HepG2 (cell line): ENCODE measurements around the gene CCDC57. TPM values are rescaled to one million over a fixed set of nuclear protein-coding genes. Genes with fewer than 3 reads are reported as not detected.

ENCODE experiments used
- ATAC-seq: fragments of 200-7000 bp; cut with Tn5 transposase; 3 replicates; pipeline ENCODE4 v1.9.1; 2020; ENCODE audit warnings: mild to moderate bottlenecking, moderate library complexity
- BruUV-seq: library from RNA; stranded (reverse); fragments of 400-500 nt; replicated peaks from 2 replicates; lab custom pipeline; 2021; lab: Mats Ljungman, UMichigan
- CTCF ChIA-PET: fragments of 300-600 bp; formaldehyde crosslinking; extraction: SDS; loops from one replicate; lab custom pipeline; 2021; ENCODE audit warnings: low total read pairs, inconsistent platforms, low intra/inter-chr PET ratio; lab: Yijun Ruan, JAX
- POLR2A ChIA-PET: fragments of 350-600 bp; sonication (Branson Sonifier 250); formaldehyde crosslinking; loops from one replicate; lab custom pipeline; 2020; ENCODE audit warnings: antibody characterized with exemption, inconsistent platforms; lab: Yijun Ruan, JAX
- DNase-seq: peaks from one replicate; pipeline ENCODE4 v3.0.0-alpha.2; 2015; ENCODE audit warnings: low spot score
- FAIRE-seq: peaks from 3 replicates; lab custom pipeline; 2011; peaks lifted over from hg19 to GRCh38; lab: Jason Lieb, UNC
- H2AFZ ChIP-seq: one replicate; pipeline ENCODE4 v1.6.1; 2011; ENCODE audit warnings: low read length, inconsistent platforms
- H3K27ac ChIP-seq: fragments of 300-600 bp; 3 replicates; pipeline ENCODE4 v1.8.0; 2011; ENCODE audit warnings: mixed run types, mild to moderate bottlenecking, mixed read lengths, low read length, inconsistent platforms; ENCODE audit not compliant: insufficient read depth; ENCODE audit errors: extremely low read length
- H3K27me3 ChIP-seq, 2 experiments: fragments of 200-600 bp in 1 of 2; 2 replicates in 1 of 2; 3 replicates in 1 of 2; pipeline versions ENCODE4 v1.6.0 to v1.8.0; 2011; ENCODE audit warnings: low read length in 2 of 2, mild to moderate bottlenecking in 2 of 2, moderate library complexity in 2 of 2, inconsistent platforms in 1 of 2; ENCODE audit not compliant: insufficient read depth in 2 of 2, control insufficient read depth in 1 of 2
- H3K36me3 ChIP-seq, 2 experiments: fragments of 200-600 bp in 1 of 2; replicated peaks in 1 of 2; 2 replicates in 1 of 2; 3 replicates in 1 of 2; pipeline versions ENCODE4 v1.5.1 to v1.8.0; 2011; ENCODE audit warnings: low read length in 2 of 2, inconsistent platforms in 1 of 2; ENCODE audit not compliant: insufficient read depth in 2 of 2, control insufficient read depth in 1 of 2
- H3K4me1 ChIP-seq: 2 replicates; pipeline ENCODE4 v1.5.1; 2012; ENCODE audit warnings: low read length, inconsistent platforms; ENCODE audit not compliant: insufficient read depth
- H3K4me2 ChIP-seq: 2 replicates; pipeline ENCODE4 v1.6.0; 2011; ENCODE audit warnings: low read depth, low read length, inconsistent platforms
- H3K4me3 ChIP-seq, 3 experiments: fragments of 200-600 bp in 1 of 3; sonication (generic), shearing (Covaris generic) in 1 of 3; replicated peaks in 1 of 3; 2 replicates each; pipeline ENCODE4 v1.5.1; 2011 to 2016; ENCODE audit warnings: low read length in 3 of 3, inconsistent platforms in 2 of 3, low read depth in 2 of 3, mild to moderate bottlenecking in 2 of 3, control low read depth in 1 of 3, mixed read lengths in 1 of 3; ENCODE audit not compliant: insufficient read depth in 1 of 3
- H3K79me2 ChIP-seq: one replicate; pipeline ENCODE4 v1.6.1; 2011; ENCODE audit warnings: low read length, inconsistent platforms; ENCODE audit not compliant: insufficient read depth
- H3K9ac ChIP-seq: 2 replicates; pipeline ENCODE4 v1.6.0; 2011; ENCODE audit warnings: mild to moderate bottlenecking, low read depth, low read length, inconsistent platforms; ENCODE audit not compliant: insufficient read depth
- H3K9me3 ChIP-seq: 2 replicates; pipeline ENCODE4 v1.5.1; 2012; ENCODE audit warnings: mild to moderate bottlenecking, low read length
- H4K20me1 ChIP-seq: 2 replicates; pipeline ENCODE4 v1.6.0; 2011; ENCODE audit warnings: inconsistent platforms, mild to moderate bottlenecking, low read length, moderate library complexity; ENCODE audit not compliant: insufficient read depth
- AGO2 ChIP-seq: fragments of 200-400 bp; formaldehyde crosslinking; optimal IDR thresholded peaks from 2 replicates; pipeline ENCODE3; 2017; ENCODE audit warnings: mild to moderate bottlenecking, low read depth, low read length, moderate library complexity
- BORCS8-MEF2B ChIP-seq: sonication (generic); formaldehyde crosslinking; IDR thresholded peaks from 2 replicates; pipeline ENCODE4 v1.8.0; 2022; ENCODE audit warnings: mild to moderate bottlenecking, missing genetic modification reagents
- ETS1 ChIP-seq: sonication (generic); formaldehyde crosslinking; IDR thresholded peaks from 2 replicates; pipeline ENCODE4 v1.4.0; 2020; ENCODE audit warnings: missing genetic modification reagents
- KLF13 ChIP-seq: sonication (generic); formaldehyde crosslinking; IDR thresholded peaks from 2 replicates; pipeline ENCODE4 v1.4.0; 2020; ENCODE audit warnings: mild to moderate bottlenecking, missing genetic modification reagents
- NONO ChIP-seq, 2 experiments: fragments of 450-650 bp in 1 of 2; sonication (generic) in 1 of 2; formaldehyde crosslinking in 1 of 2; IDR thresholded peaks in 1 of 2; conservative IDR thresholded peaks in 1 of 2; 2 replicates each; pipeline versions ENCODE4 v1.6.1 to v1.8.0; 2017 to 2022; ENCODE audit warnings: mild to moderate bottlenecking in 1 of 2, missing genetic modification reagents in 1 of 2, moderate library complexity in 1 of 2
- PITX1 ChIP-seq: sonication (generic); formaldehyde crosslinking; IDR thresholded peaks from 2 replicates; pipeline ENCODE4 v1.5.1; 2020; ENCODE audit warnings: mild to moderate bottlenecking, missing genetic modification reagents
- POLR2A ChIP-seq, 2 experiments: IDR thresholded peaks; 2 replicates each; pipeline ENCODE4 v1.6.1; 2011; ENCODE audit warnings: low read depth in 2 of 2, low read length in 2 of 2, mild to moderate bottlenecking in 1 of 2, moderate library complexity in 1 of 2; ENCODE audit not compliant: insufficient read depth in 1 of 2
- RBM22 ChIP-seq: fragments of 200-400 bp; formaldehyde crosslinking; optimal IDR thresholded peaks from 2 replicates; pipeline ENCODE3; 2017; ENCODE audit warnings: mild to moderate bottlenecking, low read length, moderate library complexity
- WIZ ChIP-seq: sonication (generic); formaldehyde crosslinking; IDR thresholded peaks from 2 replicates; pipeline ENCODE4 v1.5.1; 2020; ENCODE audit warnings: mild to moderate bottlenecking, missing genetic modification reagents
- ZBTB33 ChIP-seq: sonication (generic); formaldehyde crosslinking; IDR thresholded peaks from 2 replicates; pipeline ENCODE4 v1.4.0; 2020; ENCODE audit warnings: missing genetic modification reagents
- ZBTB7A ChIP-seq: sonication (generic); formaldehyde crosslinking; IDR thresholded peaks from 2 replicates; pipeline ENCODE4 v1.8.0; 2022; ENCODE audit warnings: mild to moderate bottlenecking, missing genetic modification reagents
- ZMYM3 ChIP-seq: sonication (generic); formaldehyde crosslinking; IDR thresholded peaks from 2 replicates; pipeline ENCODE4 v1.5.1; 2020; ENCODE audit warnings: mild to moderate bottlenecking, missing genetic modification reagents
- ZNF160 ChIP-seq: sonication (generic); formaldehyde crosslinking; IDR thresholded peaks from 2 replicates; pipeline ENCODE4 v1.8.0; 2022; ENCODE audit warnings: mild to moderate bottlenecking, inconsistent platforms, missing genetic modification reagents
- ZNF296 ChIP-seq: sonication (generic); formaldehyde crosslinking; conservative IDR thresholded peaks from 2 replicates; pipeline ENCODE4 v1.5.0; 2020; ENCODE audit warnings: mild to moderate bottlenecking, missing genetic modification reagents
- ZNF552 ChIP-seq: sonication (generic); formaldehyde crosslinking; IDR thresholded peaks from 2 replicates; pipeline ENCODE4 v1.9.0; 2022; ENCODE audit warnings: missing genetic modification reagents, mild to moderate bottlenecking, borderline replicate concordance
- ZNF562 ChIP-seq: sonication (generic); formaldehyde crosslinking; IDR thresholded peaks from 2 replicates; pipeline ENCODE4 v1.8.0; 2022; ENCODE audit warnings: missing genetic modification reagents, borderline replicate concordance
- ZNF572 ChIP-seq: sonication (generic); formaldehyde crosslinking; IDR thresholded peaks from 2 replicates; pipeline ENCODE4 v1.5.1; 2020; ENCODE audit warnings: mild to moderate bottlenecking, missing genetic modification reagents
- ZNF768 ChIP-seq: sonication (generic); formaldehyde crosslinking; IDR thresholded peaks from 2 replicates; pipeline ENCODE4 v1.4.0; 2020; ENCODE audit warnings: missing genetic modification reagents
- ZSCAN21 ChIP-seq: sonication (generic); formaldehyde crosslinking; IDR thresholded peaks from 2 replicates; pipeline ENCODE4 v1.8.0; 2022; ENCODE audit warnings: mild to moderate bottlenecking, missing genetic modification reagents, moderate library complexity, borderline replicate concordance
- WGBS: methylation state at CpG from one replicate; pipeline ENCODE4 v1.1.6; 2017; ENCODE audit warnings: low lambda C conversion rate; 5-methylcytosine and 5-hydroxymethylcytosine counted together
- in situ Hi-C: cut with HindIII; loops from 2 replicates; pipeline ENCODE4 v1.10.0; 2017; ENCODE audit warnings: low pct_unique_long_range_greater_than_20kb; ENCODE audit not compliant: extremely low pct_ligation_motif_present
- intact Hi-C: fragments of 100-400 bp; cut with micrococcal nuclease; formaldehyde crosslinking; loops from one replicate; pipeline ENCODE4 v1.10.0; 2022; ENCODE audit not compliant: unreplicated experiment
- polyA plus RNA-seq, 8 experiments: library from polyadenylated mRNA; depleted of rRNA in 3 of 8; stranded (reverse) in 7 of 8; unstranded in 1 of 8; fragments of >200 nt; fragmentation: Illumina TruSeq in 4 of 8; extraction: Trizol in 4 of 8; gene quantifications; 2 replicates each; pipeline versions ENCODE4 v1.2.1 to v1.2.3, GENCODE V29; 2011 to 2016; ENCODE audit warnings: low read depth in 4 of 8, missing spikeins in 1 of 8, mixed read lengths in 1 of 8; ENCODE audit not compliant: insufficient read depth in 1 of 8
- total RNA-seq, 5 experiments: library from RNA; depleted of rRNA; stranded (reverse); fragments of >200 nt; fragmentation: Illumina TruSeq; extraction: Trizol; gene quantifications; 2 replicates each; pipeline ENCODE4 v1.2.3, GENCODE V29; 2016; ENCODE audit warnings: low read depth in 1 of 5
- TF ChIP-seq, protein P1 (sequence below): sonication (generic); formaldehyde crosslinking; IDR thresholded peaks from 2 replicates; pipeline ENCODE4 v1.9.0; 2022; ENCODE audit warnings: missing genetic modification reagents, mild to moderate bottlenecking, borderline replicate concordance

The CCDC57 gene
- total and polyA plus RNA-seq, 2 of the 13 experiments (the other 11 are each of a cell fraction or from before 2014, with no cell fraction given): 59.3 to 59.9 TPM

DNA sequence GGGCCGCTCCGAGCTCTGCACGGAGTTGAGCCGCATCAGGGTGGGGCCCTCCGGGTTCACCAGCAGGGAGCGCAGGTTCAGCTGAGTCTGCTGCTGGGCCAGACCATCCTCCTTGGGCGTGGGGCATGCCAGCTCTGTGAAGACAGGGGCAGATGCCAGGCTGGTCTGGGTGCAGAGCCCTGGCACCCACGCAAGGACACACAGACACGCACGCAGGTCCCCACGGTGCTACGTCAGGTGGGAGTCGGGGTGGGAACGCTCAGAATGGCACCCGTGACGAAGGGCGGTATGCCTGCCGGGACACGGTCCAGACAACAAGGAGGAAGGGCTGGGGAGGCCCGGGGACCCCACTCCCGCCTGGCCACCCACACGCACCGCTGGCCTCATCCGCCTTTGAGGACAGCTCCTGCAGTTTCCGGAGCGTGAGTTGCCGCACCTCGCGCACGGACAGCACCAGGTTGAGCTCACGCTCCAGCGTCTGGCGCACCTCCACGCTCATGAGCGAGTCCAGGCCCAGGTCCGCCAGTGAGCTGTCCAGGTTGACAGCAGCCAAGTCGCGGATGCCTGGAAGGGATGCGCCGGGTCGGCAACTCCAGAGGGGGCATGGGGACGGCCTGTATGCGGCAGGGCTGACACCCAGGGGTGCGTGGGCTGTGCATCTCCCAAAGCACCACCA is 131.7 kb downstream of the CCDC57 start:
- ChIA-PET CTCF (no interaction called here), POLR2A (interaction anchor here (1.2 kb wide), 1 partner anchor 17 kb away, joined by 3 read pairs; no protein-coding TSS in a partner anchor)
- no peak overlapping the region for H3K4me2 ChIP-seq
- H3K27me3 ChIP-seq: no peaks in the 10 kb centered on the region
- H3K9me3 ChIP-seq: no peaks in the 10 kb centered on the region
- H3K4me1 ChIP-seq: peaks cover 4% of the 10 kb centered on the region; the same call in 1 of the 2 replicates
- FAIRE-seq (no peak), DNase-seq (no peak), ATAC-seq (no peak)
- intact Hi-C loops (no loop called here), in situ Hi-C loops (no loop called here)
- no peak overlapping the region for H2AFZ ChIP-seq
- BruUV-seq: no TSS peak
- H3K27ac ChIP-seq: no peak overlapping the region
- H4K20me1 ChIP-seq: peaks cover 50% of the 10 kb centered on the region
- H3K4me3 ChIP-seq: no peak overlapping the region
- peaks cover 61 to 74% of the 10 kb centered on the region in 2 experiments for H3K36me3 ChIP-seq
- WGBS: 97% methylated on average over 35 of the region's 44 CpGs
- no peak overlapping the region for H3K9ac ChIP-seq
- no peaks in the 10 kb centered on the region for H3K79me2 ChIP-seq
- no peak for TF ChIP-seq NONO (IDR thresholded peaks at IDR 0.05)
- 0 out of 2 replicates have a peak, but pooled peaks have one; percentile 34 for TF ChIP-seq NONO (CRISPR knock-in tag; conservative IDR thresholded peaks at IDR 0.05)
- TF ChIP-seq, protein P1, sequence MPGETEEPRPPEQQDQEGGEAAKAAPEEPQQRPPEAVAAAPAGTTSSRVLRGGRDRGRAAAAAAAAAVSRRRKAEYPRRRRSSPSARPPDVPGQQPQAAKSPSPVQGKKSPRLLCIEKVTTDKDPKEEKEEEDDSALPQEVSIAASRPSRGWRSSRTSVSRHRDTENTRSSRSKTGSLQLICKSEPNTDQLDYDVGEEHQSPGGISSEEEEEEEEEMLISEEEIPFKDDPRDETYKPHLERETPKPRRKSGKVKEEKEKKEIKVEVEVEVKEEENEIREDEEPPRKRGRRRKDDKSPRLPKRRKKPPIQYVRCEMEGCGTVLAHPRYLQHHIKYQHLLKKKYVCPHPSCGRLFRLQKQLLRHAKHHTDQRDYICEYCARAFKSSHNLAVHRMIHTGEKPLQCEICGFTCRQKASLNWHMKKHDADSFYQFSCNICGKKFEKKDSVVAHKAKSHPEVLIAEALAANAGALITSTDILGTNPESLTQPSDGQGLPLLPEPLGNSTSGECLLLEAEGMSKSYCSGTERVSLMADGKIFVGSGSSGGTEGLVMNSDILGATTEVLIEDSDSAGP (CRISPR knock-in tag): 0 out of 2 replicates have a peak, but pooled peaks have one; percentile 1
- no peak for TF ChIP-seq BORCS8-MEF2B (CRISPR knock-in tag)
- TF ChIP-seq PITX1 (CRISPR knock-in tag): no peak
- peak; percentile 73 for TF ChIP-seq RBM22
- TF ChIP-seq ETS1 (CRISPR knock-in tag): no peak
- TF ChIP-seq KLF13 (CRISPR knock-in tag): 0 out of 2 replicates have a peak, but pooled peaks have one; percentile 31
- peak; percentile 59 for TF ChIP-seq ZBTB33 (CRISPR knock-in tag)
- 0 out of 2 replicates have a peak, but pooled peaks have one; percentile 43 for TF ChIP-seq ZNF552 (CRISPR knock-in tag)
- 0 out of 2 replicates have a peak, but pooled peaks have one; percentile 23 for TF ChIP-seq ZSCAN21 (CRISPR knock-in tag)
- peak; percentile 65 for TF ChIP-seq ZBTB7A (CRISPR knock-in tag)
- TF ChIP-seq ZNF160: no peak
- 0 out of 2 replicates have a peak, but pooled peaks have one; percentile 7 for TF ChIP-seq ZNF768 (CRISPR knock-in tag)
- no peak for TF ChIP-seq ZNF572
- TF ChIP-seq ZNF296: no peak
- TF ChIP-seq AGO2: peak; percentile 97
- no peak for TF ChIP-seq WIZ (CRISPR knock-in tag)
- peak in 1 of 2 experiments; percentile 34; a peak in 2 of 4 replicates for TF ChIP-seq POLR2A (IDR thresholded peaks at IDR 0.05; ENCODE audit: insufficient read depth in 1 of 2, low read depth in 2 of 2, low read length in 2 of 2)
- TF ChIP-seq ZMYM3: no peak
- TF ChIP-seq ZNF562 (CRISPR knock-in tag): no peak
